ENCODE measurements around the gene LCORL.

DNA sequence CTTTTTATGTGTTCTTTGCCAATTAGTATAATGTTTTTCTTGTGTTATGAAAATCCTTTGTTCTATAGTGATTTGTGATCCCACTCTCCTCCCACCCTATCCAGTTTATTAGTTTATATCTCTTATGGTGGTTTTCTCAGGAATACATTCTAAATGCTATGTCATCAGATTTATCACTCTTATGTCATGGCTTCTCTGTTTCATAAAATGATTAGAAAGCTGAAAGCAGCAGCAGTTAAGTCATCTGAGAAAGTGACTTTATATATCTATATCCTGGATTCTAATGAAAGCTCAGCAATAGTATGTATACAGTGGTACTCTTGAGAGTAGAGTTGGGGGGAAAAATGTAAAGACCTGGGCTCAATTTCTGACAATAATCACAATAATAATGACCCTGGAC, 169.6 kb downstream of the LCORL start:
- TF ChIP-seq POLR2A (IDR thresholded peaks at IDR 0.05), result no peak
- TF ChIP-seq, protein P1, sequence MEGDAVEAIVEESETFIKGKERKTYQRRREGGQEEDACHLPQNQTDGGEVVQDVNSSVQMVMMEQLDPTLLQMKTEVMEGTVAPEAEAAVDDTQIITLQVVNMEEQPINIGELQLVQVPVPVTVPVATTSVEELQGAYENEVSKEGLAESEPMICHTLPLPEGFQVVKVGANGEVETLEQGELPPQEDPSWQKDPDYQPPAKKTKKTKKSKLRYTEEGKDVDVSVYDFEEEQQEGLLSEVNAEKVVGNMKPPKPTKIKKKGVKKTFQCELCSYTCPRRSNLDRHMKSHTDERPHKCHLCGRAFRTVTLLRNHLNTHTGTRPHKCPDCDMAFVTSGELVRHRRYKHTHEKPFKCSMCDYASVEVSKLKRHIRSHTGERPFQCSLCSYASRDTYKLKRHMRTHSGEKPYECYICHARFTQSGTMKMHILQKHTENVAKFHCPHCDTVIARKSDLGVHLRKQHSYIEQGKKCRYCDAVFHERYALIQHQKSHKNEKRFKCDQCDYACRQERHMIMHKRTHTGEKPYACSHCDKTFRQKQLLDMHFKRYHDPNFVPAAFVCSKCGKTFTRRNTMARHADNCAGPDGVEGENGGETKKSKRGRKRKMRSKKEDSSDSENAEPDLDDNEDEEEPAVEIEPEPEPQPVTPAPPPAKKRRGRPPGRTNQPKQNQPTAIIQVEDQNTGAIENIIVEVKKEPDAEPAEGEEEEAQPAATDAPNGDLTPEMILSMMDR (IDR thresholded peaks at IDR 0.05), result no peak

Data from esophagus squamous epithelium (tissue), 4 donors.